Stimulated activated CD8-positive, alpha-beta memory T cell treated with anti-CD3 and anti-CD28 coated beads, Interleukin-2, amount 100 ng/mL, for 48 hours (primary cell): ENCODE measurements around the gene XAB2.

Source experiments
- DNase-seq, 2 donors: peaks; one replicate each; pipeline ENCODE4 v3.0.0-alpha.2; 2020; ENCODE audit warnings: low read depth in 2 of 2

The XAB2 gene

GRCh38 chr19:7632340-7633203, 3.2 kb upstream of the XAB2 start:
- no peak for DNase-seq

GRCh38 chr19:7631577-7631976, 2.2 kb upstream of the XAB2 start:
- no peak for DNase-seq

DNA sequence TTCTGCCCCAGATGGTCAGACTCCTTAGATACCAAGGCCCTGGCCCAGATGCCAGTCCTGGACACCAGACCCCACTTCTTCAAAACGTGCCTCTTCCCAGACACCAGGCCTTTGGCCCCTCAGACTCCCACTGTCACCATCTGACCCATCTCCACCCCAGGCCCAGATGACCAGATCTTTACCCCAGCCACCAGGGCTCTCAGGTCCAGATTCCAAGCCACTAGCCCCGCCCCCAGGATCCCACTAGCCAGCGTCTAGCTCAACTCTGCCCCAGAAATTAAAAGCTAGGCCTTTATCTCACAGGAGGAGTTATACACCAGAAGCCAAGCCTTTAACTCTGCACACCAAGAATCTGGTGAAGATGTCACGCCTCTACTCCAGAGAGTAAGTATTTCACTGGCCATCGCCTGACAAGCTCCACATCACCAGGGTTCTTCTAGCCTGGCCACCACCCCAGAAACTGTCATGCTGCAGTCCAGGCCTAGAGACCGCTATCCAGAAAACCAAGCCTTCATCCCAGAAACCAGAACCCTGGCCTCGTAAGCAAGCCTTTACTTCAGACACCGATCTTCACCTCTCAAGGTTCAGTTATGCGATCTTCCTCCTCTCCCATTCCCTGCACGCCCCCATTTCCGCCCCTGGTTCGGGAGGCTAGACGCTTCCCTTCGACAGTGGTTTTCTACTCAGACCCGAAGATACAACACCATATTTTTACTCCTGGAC, 595 bp downstream of the XAB2 start:
- DNase-seq: no peak

DNA sequence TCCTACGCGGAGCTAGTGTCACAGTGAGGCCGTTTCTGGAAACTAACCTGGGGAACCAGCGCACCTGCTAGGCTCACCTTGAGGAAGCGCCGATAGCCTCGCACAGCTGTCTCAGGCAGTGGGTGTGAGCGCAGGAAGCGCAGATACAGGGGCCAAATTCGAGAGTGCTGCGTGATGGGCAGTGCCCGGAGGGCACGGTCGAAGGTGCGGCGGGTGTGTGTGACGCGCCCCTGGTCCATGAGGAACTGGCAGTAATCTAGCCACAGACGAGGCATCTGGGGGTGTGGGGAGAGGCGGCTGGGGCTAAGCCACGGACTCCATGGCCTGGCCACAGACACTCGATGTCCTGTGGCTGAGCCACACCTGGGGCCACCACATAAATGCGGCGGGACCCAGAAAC, 2.2 kb downstream of the XAB2 start:
- DNase-seq: no peak

- DNase-seq: no peak
Observed at GRCh38 chr19:7625763-7626372, 3.5 kb downstream of the XAB2 start.

GRCh38 chr19:7624810-7625209, 4.5 kb downstream of the XAB2 start:
- no peak for DNase-seq

DNA sequence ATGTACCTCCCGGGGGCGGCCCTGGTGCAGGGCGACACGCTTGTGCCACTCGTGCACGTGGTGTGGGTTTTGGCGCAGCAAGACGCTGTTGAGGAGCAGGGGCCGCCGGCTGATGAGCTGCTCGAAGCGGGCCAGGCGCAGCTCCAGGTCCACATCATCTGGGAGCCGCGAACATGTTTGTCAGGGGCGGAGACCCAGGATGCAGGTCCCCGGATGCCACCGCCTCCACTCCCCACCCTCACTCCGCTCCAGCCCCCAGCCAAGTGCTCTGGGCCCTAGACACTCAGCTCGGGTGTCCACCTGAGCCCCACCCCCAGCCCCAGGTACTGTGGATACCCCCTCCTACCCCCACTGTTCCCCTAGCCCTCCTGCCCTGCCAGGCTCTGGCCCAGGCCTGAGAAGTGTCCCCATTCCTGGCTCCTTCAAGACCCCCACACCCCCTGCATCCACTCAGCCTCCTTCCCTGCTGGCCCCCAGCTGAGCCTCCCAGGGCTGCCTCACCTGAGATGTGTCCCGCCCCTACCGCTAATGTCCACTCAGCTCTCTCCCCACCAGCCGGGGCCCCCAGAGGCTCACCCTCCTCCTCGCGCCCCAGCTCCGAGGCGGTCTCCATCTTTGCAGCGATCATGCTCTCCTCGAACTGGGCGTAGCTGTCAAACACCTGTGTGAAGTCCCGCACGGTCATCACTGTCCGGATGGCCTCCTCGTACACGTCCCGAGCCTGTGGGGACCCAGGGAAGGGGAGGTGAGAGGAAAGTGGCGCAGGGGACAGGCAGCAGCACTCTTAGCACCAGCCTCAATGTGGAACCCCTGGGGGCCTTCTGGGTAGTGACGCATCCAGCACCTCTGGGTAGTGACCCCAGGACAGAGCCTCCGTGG, 5.4 kb downstream of the XAB2 start:
- no peak for DNase-seq

DNA sequence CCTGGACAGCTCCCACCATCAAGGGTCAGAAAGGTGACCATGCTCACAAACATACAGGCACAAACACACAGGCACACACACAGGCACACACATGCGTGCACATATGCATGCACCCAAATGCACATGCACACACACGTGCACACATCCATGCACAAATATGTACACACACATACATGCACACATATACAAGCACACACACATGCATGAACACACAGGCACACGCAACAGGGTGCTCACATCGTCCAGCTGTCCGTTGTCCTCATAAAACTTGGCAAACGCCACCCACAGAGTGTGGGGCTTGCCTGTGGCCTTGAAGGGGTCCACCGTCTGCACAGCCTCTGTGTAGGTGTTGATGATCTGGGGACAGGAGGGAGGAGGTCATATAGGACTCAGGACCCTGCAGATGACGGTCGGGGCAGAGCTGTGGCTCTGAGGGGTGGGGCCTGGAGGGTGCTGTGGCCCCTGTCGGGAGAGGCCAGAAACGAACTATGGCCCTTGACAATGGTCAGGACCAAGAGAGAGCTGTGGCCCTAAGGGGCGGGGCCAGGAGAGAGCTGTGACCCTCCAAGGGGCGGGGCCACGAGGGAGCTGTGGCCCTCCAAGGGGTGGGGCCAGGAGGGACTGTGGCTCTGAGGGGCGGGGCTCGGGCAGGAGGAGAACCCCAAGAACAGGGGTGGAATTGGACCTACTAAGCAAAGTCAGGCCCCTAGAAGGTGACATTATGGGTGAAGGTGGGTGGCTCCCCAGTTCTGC, 6.2 kb downstream of the XAB2 start:
- DNase-seq: no peak

- DNase-seq: no peak
Observed at GRCh38 chr19:7620442-7621412, 8.6 kb downstream of the XAB2 start.

- DNase-seq: no peak
Observed at GRCh38 chr19:7619671-7620441, 9.5 kb downstream of the XAB2 start.

GRCh38 chr19:7618771-7619510, 10.4 kb downstream of the XAB2 start:
- DNase-seq: no peak

DNA sequence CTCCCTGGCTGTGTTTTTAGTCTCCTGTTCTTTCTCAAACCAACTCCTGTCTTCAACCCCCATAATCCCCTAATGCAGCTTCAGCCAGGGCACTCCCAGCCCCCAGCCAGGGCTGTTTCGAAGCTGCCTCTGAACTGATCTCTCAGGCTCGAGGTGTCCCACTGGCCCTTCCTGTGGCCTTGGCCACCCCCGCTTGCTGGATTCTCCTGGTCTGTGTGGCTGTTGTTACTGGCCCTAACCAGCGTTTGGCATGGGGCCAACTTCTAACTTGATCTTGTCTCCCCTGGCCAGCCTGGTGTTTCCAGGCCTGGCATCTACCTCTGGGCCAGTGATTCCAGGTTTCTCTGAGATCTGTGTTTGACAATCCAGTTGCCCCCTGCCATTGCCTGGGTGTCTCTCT, 11.0 kb downstream of the XAB2 start:
- DNase-seq: no peak

DNA sequence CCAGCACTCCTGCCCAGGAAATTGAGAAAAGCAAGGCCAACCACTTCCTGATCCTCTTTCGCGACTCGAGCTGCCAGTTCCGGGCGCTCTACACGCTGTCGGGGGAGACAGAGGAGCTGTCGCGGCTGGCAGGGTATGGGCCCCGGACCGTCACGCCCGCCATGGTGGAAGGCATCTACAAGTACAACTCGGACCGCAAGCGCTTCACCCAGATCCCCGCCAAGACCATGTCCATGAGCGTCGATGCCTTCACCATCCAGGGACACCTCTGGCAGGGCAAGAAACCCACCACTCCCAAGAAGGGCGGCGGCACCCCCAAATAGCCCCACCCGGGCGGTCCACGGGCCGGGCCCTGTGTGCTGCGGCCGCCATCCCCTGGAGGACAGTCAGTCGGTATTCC, 11.6 kb downstream of the XAB2 start:
- no peak for DNase-seq

DNA sequence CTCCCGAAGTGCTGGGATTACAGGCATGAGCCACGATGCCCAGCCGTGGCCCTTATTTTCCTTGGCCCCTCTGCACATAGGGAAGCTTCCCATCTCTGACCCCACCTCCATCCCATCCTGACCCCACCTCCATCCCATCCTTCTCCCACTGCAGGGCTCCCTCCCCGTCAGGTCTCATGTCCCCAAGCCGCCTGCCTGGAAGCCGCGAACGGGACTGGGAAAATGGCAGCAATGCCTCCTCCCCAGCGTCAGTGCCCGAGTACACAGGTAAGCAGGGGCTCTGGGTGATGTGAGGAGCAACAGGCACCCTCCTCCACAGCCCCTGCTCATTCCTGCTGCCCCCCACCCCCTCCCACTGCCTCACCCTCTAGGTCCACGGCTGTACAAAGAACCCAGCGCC, 12.2 kb downstream of the XAB2 start:
- no peak for DNase-seq

DNA sequence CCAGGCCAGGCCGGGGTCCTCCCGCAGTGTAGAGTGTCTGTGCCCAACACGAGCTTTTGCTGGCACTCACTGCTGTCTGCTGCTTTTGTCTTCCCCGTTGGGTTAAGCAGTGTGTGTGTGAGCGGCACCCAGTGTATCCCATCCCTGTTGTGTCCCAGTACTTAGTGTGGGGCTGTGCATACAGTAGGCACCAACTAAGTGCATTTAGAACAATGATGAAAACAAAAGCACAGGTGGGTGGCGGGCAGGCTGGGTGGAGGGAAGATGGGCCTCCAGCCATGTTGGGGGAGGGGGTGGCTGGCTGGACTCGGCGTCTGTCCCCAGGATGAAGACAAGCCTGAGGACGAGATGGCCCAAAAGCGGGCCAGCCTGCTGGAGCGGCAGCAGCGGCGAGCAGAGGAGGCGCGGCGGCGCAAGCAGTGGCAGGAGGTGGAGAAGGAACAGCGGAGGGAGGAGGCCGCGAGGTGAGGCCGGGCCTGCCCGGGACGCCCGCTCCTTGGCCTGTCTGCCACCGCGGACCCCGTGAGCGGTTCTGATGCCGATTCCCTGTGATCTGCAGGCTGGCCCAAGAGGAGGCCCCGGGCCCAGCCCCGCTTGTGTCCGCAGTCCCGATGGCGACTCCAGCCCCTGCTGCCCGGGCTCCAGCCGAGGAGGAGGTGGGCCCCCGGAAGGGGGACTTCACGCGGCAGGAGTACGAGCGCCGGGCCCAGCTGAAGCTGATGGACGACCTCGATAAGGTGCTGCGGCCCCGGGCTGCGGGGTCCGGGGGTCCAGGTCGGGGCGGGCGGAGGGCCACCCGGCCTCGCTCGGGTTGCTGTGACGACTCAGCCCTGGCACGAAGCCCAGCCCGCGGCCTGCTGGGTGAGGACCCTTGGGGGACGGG, 14.2 kb downstream of the XAB2 start:
- no peak for DNase-seq

DNA sequence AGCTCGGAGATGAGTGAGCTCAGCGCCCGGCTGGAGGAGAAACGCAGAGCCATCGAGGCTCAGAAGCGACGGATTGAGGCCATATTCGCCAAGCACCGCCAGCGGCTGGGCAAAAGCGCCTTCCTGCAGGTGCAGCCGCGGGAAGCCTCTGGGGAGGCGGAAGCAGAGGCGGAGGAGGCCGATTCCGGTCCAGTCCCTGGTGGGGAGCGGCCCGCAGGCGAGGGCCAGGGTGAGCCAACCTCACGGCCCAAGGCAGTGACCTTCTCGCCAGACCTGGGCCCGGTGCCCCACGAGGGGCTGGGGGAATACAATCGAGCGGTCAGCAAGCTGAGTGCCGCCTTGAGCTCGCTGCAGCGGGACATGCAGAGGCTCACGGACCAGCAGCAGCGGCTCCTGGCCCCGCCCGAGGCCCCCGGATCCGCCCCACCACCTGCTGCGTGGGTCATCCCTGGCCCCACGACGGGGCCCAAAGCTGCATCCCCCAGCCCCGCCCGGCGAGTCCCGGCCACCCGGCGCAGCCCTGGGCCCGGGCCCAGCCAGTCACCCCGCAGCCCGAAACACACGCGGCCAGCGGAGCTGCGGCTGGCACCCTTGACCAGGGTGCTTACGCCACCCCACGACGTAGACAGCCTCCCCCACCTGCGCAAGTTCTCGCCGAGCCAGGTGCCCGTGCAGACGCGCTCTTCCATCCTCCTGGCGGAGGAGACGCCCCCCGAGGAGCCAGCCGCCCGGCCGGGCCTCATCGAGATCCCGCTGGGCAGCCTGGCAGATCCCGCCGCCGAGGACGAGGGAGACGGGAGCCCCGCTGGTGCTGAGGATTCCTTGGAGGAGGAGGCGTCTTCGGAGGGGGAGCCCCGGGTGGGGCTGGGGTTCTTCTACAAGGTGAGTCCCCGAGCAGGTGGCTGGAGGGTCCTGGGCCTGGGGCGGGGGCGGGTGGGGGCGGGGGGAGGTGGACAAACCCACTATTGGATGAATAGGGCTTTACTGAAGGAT, 16.8 kb downstream of the XAB2 start:
- no peak for DNase-seq
